ENCODE measurements around the gene B4GALT4.

GRCh38 chr3:119240101-119240590 lies 532 bp downstream of the B4GALT4 start:
- TF ChIP-seq GATA2 (IDR thresholded peaks at IDR 0.05; ENCODE audit: low read depth, low read length) = no peak
- no peak for TF ChIP-seq GATA3 (IDR thresholded peaks at IDR 0.05; ENCODE audit: low read depth, low read length)

Data from SH-SY5Y (cell line).